ENCODE data around the gene LTB4R2.

Gene LTB4R2

DNA sequence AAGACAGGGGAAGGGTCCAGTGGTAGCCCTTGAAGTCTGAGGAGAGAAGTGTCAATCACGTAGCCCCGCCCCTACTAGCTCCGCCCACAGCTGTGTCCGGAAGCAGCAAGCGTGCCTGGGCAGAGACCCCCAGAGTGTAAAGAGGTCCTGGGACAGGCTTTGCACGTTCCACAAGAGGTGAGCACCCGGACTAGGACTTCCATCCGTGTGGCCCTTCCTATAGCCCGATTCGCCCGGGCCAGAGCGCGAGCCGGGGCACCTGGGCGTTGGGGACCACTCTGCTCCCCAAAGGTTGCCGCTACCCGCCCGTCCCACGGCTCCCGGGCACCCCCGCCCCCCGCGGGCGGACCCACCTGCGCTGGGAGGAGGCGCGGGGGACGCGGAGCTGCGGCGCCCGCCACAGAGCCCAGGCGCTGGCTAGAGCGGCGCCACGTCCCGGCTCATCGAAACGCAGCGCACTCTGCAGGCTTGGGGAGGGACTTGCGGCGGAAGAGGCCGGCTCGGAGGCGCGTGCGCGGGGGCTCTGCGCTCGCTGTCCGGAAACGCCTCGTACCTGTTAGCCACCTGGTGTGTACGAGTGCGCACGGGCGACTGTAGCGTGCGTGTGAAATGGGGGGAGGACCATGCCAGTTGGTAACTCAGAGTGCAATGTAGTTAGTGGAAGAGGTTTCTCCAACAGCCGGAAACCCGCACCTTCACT, 38.7 kb upstream of the LTB4R2 start, which contains the start of gene RABGGTA (continued):
- no peak for TF ChIP-seq ZNF341 (tag by site-specific recombination; IDR thresholded peaks at IDR 0.05; ENCODE audit: low read depth)
- TF ChIP-seq ZNF792 (tag by site-specific recombination; IDR thresholded peaks at IDR 0.05) = no peak
- TF ChIP-seq, protein P1, sequence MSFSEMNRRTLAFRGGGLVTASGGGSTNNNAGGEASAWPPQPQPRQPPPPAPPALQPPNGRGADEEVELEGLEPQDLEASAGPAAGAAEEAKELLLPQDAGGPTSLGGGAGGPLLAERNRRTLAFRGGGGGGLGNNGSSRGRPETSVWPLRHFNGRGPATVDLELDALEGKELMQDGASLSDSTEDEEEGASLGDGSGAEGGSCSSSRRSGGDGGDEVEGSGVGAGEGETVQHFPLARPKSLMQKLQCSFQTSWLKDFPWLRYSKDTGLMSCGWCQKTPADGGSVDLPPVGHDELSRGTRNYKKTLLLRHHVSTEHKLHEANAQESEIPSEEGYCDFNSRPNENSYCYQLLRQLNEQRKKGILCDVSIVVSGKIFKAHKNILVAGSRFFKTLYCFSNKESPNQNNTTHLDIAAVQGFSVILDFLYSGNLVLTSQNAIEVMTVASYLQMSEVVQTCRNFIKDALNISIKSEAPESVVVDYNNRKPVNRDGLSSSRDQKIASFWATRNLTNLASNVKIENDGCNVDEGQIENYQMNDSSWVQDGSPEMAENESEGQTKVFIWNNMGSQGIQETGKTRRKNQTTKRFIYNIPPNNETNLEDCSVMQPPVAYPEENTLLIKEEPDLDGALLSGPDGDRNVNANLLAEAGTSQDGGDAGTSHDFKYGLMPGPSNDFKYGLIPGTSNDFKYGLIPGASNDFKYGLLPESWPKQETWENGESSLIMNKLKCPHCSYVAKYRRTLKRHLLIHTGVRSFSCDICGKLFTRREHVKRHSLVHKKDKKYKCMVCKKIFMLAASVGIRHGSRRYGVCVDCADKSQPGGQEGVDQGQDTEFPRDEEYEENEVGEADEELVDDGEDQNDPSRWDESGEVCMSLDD (tag by site-specific recombination; IDR thresholded peaks at IDR 0.05) = peak; percentile 95
- no peak for TF ChIP-seq MEIS1 (CRISPR knock-in tag; IDR thresholded peaks at IDR 0.05; ENCODE audit: borderline replicate concordance)
- TF ChIP-seq ZSCAN16 (tag by site-specific recombination; IDR thresholded peaks at IDR 0.05) = no peak
- TF ChIP-seq ZNF391 (tag by site-specific recombination; IDR thresholded peaks at IDR 0.05; ENCODE audit: borderline replicate concordance, low read depth) = no peak
- no peak for TF ChIP-seq ZNF416 (tag by site-specific recombination; IDR thresholded peaks at IDR 0.05)
- no peak for TF ChIP-seq ZNF549 (tag by site-specific recombination; IDR thresholded peaks at IDR 0.05)
- TF ChIP-seq KLF16 (tag by site-specific recombination; IDR thresholded peaks at IDR 0.05) = 0 out of 2 replicates have a peak, but pooled peaks have one; percentile 74
- no peak; the same call in 1 of the 2 replicates for TF ChIP-seq YY2 (tag by site-specific recombination; IDR thresholded peaks at IDR 0.05)
- no peak for TF ChIP-seq ZNF404 (tag by site-specific recombination; IDR thresholded peaks at IDR 0.05)
- TF ChIP-seq ZSCAN23 (tag by site-specific recombination; IDR thresholded peaks at IDR 0.05) = no peak
- TF ChIP-seq, protein P2, sequence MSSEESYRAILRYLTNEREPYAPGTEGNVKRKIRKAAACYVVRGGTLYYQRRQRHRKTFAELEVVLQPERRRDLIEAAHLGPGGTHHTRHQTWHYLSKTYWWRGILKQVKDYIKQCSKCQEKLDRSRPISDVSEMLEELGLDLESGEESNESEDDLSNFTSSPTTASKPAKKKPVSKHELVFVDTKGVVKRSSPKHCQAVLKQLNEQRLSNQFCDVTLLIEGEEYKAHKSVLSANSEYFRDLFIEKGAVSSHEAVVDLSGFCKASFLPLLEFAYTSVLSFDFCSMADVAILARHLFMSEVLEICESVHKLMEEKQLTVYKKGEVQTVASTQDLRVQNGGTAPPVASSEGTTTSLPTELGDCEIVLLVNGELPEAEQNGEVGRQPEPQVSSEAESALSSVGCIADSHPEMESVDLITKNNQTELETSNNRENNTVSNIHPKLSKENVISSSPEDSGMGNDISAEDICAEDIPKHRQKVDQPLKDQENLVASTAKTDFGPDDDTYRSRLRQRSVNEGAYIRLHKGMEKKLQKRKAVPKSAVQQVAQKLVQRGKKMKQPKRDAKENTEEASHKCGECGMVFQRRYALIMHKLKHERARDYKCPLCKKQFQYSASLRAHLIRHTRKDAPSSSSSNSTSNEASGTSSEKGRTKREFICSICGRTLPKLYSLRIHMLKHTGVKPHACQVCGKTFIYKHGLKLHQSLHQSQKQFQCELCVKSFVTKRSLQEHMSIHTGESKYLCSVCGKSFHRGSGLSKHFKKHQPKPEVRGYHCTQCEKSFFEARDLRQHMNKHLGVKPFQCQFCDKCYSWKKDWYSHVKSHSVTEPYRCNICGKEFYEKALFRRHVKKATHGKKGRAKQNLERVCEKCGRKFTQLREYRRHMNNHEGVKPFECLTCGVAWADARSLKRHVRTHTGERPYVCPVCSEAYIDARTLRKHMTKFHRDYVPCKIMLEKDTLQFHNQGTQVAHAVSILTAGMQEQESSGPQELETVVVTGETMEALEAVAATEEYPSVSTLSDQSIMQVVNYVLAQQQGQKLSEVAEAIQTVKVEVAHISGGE (tag by site-specific recombination; conservative IDR thresholded peaks at IDR 0.05; ENCODE audit: low read depth) = peak; percentile 77
- no peak for TF ChIP-seq ZNF514 (tag by site-specific recombination; IDR thresholded peaks at IDR 0.05)
- no peak for TF ChIP-seq SETDB1 (IDR thresholded peaks at IDR 0.05; ENCODE audit: insufficient read length, low read length)
- TF ChIP-seq ZNF138 (tag by site-specific recombination; IDR thresholded peaks at IDR 0.05; ENCODE audit: borderline replicate concordance) = no peak
- TF ChIP-seq ZNF211 (tag by site-specific recombination; IDR thresholded peaks at IDR 0.05; ENCODE audit: low read depth) = no peak
- TF ChIP-seq PRDM10 (tag by site-specific recombination; IDR thresholded peaks at IDR 0.05) = no peak; the same call in 1 of the 2 replicates
- TF ChIP-seq ZBTB6 (tag by site-specific recombination; IDR thresholded peaks at IDR 0.05) = no peak
- TF ChIP-seq ZNF121 (tag by site-specific recombination; IDR thresholded peaks at IDR 0.05) = no peak
- TF ChIP-seq, protein P3, sequence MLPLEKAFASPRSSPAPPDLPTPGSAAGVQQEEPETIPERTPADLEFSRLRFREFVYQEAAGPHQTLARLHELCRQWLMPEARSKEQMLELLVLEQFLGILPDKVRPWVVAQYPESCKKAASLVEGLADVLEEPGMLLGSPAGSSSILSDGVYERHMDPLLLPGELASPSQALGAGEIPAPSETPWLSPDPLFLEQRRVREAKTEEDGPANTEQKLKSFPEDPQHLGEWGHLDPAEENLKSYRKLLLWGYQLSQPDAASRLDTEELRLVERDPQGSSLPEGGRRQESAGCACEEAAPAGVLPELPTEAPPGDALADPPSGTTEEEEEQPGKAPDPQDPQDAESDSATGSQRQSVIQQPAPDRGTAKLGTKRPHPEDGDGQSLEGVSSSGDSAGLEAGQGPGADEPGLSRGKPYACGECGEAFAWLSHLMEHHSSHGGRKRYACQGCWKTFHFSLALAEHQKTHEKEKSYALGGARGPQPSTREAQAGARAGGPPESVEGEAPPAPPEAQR (tag by site-specific recombination; IDR thresholded peaks at IDR 0.05) = no peak
- TF ChIP-seq ZNF169 (tag by site-specific recombination; IDR thresholded peaks at IDR 0.05) = no peak
- TF ChIP-seq KLF1 (tag by site-specific recombination; IDR thresholded peaks at IDR 0.05) = peak; percentile 44; the same call in 1 of the 2 replicates
- TF ChIP-seq, protein P4, sequence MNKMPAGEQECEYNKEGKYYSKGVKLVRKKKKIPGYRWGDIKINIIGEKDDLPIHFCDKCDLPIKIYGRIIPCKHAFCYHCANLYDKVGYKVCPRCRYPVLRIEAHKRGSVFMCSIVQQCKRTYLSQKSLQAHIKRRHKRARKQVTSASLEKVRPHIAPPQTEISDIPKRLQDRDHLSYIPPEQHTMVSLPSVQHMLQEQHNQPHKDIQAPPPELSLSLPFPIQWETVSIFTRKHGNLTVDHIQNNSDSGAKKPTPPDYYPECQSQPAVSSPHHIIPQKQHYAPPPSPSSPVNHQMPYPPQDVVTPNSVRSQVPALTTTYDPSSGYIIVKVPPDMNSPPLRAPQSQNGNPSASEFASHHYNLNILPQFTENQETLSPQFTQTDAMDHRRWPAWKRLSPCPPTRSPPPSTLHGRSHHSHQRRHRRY (tag by site-specific recombination; IDR thresholded peaks at IDR 0.05) = no peak
- TF ChIP-seq ZNF19 (tag by site-specific recombination; IDR thresholded peaks at IDR 0.05; ENCODE audit: low read depth) = no peak
- TF ChIP-seq ZNF433 (tag by site-specific recombination; IDR thresholded peaks at IDR 0.05; ENCODE audit: low read depth) = no peak
